Body of pancreas (tissue), 4 donors: ENCODE data around the gene RASA3. TPM values are rescaled to one million over a fixed set of nuclear protein-coding genes. Genes with fewer than 3 reads are reported as not detected.

ENCODE experiments used
- ATAC-seq: fragments of 150-250 bp; one replicate; pipeline ENCODE4 v1.9.1; 2016
- DNase-seq, 4 donors: peaks; one replicate each; pipeline ENCODE4 v3.0.0-alpha.2; 2019
- H3K27ac ChIP-seq, 4 donors: fragments of 200-600 bp; sonication (generic); 1 replicate in 3 of 4; 2 replicates in 1 of 4; pipeline versions ENCODE4 v1.5.1 to v1.6.1; 2016 to 2019; ENCODE audit warnings: mild to moderate bottlenecking in 1 of 4, mixed read lengths in 1 of 4, moderate library complexity in 1 of 4
- H3K27me3 ChIP-seq, 2 donors: fragments of 200-600 bp; sonication (generic); one replicate each; pipeline ENCODE4 v1.6.0; 2016; ENCODE audit warnings: mild to moderate bottlenecking in 1 of 2
- H3K36me3 ChIP-seq, 2 donors: fragments of 200-600 bp; sonication (generic); replicated peaks in 1 of 2; 2 replicates each; pipeline ENCODE4 v1.5.1; 2016; ENCODE audit warnings: low read depth in 2 of 2; ENCODE audit not compliant: insufficient read depth in 1 of 2
- H3K4me1 ChIP-seq: fragments of 200-600 bp; sonication (generic); one replicate; pipeline ENCODE4 v1.6.0; 2016
- H3K4me3 ChIP-seq, 2 donors: fragments of 200-600 bp; sonication (generic); 1 replicate in 1 of 2; 2 replicates in 1 of 2; pipeline ENCODE4 v1.5.1; 2016 to 2019
- H3K9me3 ChIP-seq, 3 donors: fragments of 200-600 bp; sonication (generic); 1 replicate in 2 of 3; 2 replicates in 1 of 3; pipeline ENCODE4 v1.5.1; 2016
- CTCF ChIP-seq, 7 experiments: fragments of 450-650 bp in 4 of 7; fragments of 200-600 bp in 3 of 7; sonication (generic) in 3 of 7; IDR thresholded peaks; one replicate each; pipeline ENCODE4 v1.5.1; 2016 to 2019; ENCODE audit warnings: antibody characterized with exemption in 7 of 7
- POLR2A ChIP-seq, 3 donors: fragments of 450-650 bp; IDR thresholded peaks; one replicate each; pipeline ENCODE4 v1.6.1; 2016; ENCODE audit warnings: antibody characterized with exemption in 3 of 3, mild to moderate bottlenecking in 2 of 3
- WGBS, 2 donors: methylation state at CpG; one replicate each; pipeline ENCODE4 v1.1.5; 2017; 5-methylcytosine and 5-hydroxymethylcytosine counted together
- intact Hi-C: fragments of 100-400 bp; cut with DNase I; formaldehyde crosslinking; loops from one replicate; pipeline ENCODE4 v1.15.1; 2023
- total RNA-seq, 2 donors: library from RNA; depleted of rRNA; stranded (reverse); fragments of >200 nt; gene quantifications; one replicate each; pipeline ENCODE4 v1.1.0, GENCODE V29; 2016

RASA3 gene
- total RNA-seq, 2 donors from 2014 or later, result 10.2 to 19.2 TPM

GRCh38 chr13:114102521-114103288 is 29.7 kb downstream of the RASA3 start:
- H3K4me1 ChIP-seq, result peaks cover 31% of the 10 kb centered on the region

GRCh38 chr13:114102131-114102520 is 30.3 kb downstream of the RASA3 start:
- Histone ChIP-seq H3K27ac (no peak overlapping the region), H3K4me1 (peaks cover 31% of the 10 kb centered on the region), H3K4me3 (no peak overlapping the region), H3K27me3 (no peaks in the 10 kb centered on the region), H3K36me3 (no peaks in the 10 kb centered on the region), H3K9me3 (no peaks in the 10 kb centered on the region)
- intact Hi-C loops, result no loop called here
- DNase-seq (peak in 2 of 4 donors; percentile 5 to 9), ATAC-seq (no peak)
- no peak for TF ChIP-seq POLR2A (IDR thresholded peaks at IDR 0.05)
- TF ChIP-seq CTCF (IDR thresholded peaks at IDR 0.05), result no peak
- 92 to 96% methylated on average over 18 of the region's 18 CpGs for WGBS, 2 donors

More at GRCh38 chr13:114102521-114103288, 29.7 kb downstream of the RASA3 start:
- Histone ChIP-seq H3K27me3 (no peaks in the 10 kb centered on the region), H3K27ac (no peak overlapping the region), H3K9me3 (no peaks in the 10 kb centered on the region), H3K36me3 (no peaks in the 10 kb centered on the region), H3K4me3 (no peak overlapping the region)
- intact Hi-C loops, result no loop called here
- WGBS, 2 donors, result 94 to 95% methylated on average over 18 to 24 of the region's 29 CpGs
- TF ChIP-seq CTCF (IDR thresholded peaks at IDR 0.05) (no peak), POLR2A (IDR thresholded peaks at IDR 0.05) (no peak)
- peak in 2 of 4 donors; percentile 4 to 10 for DNase-seq
- no peak for ATAC-seq

- H3K4me3 ChIP-seq, result no peak overlapping the region
- intact Hi-C loops, result no loop called here
- DNase-seq, result peak in 2 of 4 donors; percentile 20 to 42
- no peak for TF ChIP-seq POLR2A (IDR thresholded peaks at IDR 0.05)
- TF ChIP-seq CTCF (IDR thresholded peaks at IDR 0.05), result no peak
- peak overlapping the region; percentile 62 to 78 (median 70) for H3K27ac ChIP-seq
- H3K27me3 ChIP-seq, result no peaks in the 10 kb centered on the region
- 77 to 82% methylated on average over 14 to 27 of the region's 27 CpGs for WGBS, 2 donors
- peak; percentile 13 for ATAC-seq
- H3K4me1 ChIP-seq, result peaks cover 31% of the 10 kb centered on the region
- no peaks in the 10 kb centered on the region for H3K36me3 ChIP-seq
- no peaks in the 10 kb centered on the region for H3K9me3 ChIP-seq
Observed at GRCh38 chr13:114101358-114102130, 30.9 kb downstream of the RASA3 start.

- TF ChIP-seq CTCF (IDR thresholded peaks at IDR 0.05) (no peak), POLR2A (IDR thresholded peaks at IDR 0.05) (no peak)
- no peaks in the 10 kb centered on the region for H3K27me3 ChIP-seq
- no peaks in the 10 kb centered on the region for H3K36me3 ChIP-seq
- peak; percentile 50 to 82 (median 59) for DNase-seq
- no peak overlapping the region for H3K4me3 ChIP-seq
- peak; percentile 61 for ATAC-seq
- peaks cover 31% of the 10 kb centered on the region for H3K4me1 ChIP-seq
- 60 to 62% methylated on average over 9 to 29 of the region's 29 CpGs for WGBS, 2 donors
- H3K27ac ChIP-seq, result peak overlapping the region; percentile 62 to 78 (median 70)
- intact Hi-C loops, result no loop called here
- no peaks in the 10 kb centered on the region for H3K9me3 ChIP-seq
Observed at GRCh38 chr13:114100446-114101357, 31.7 kb downstream of the RASA3 start.
